B cell (primary cell): ENCODE data around the gene BECN2.

Experiments
- CTCF ChIP-seq: fragments of 200-600 bp; IDR thresholded peaks from one replicate; pipeline ENCODE4 v1.8.0; 2022; ENCODE audit warnings: antibody characterized with exemption, mild to moderate bottlenecking
- EZH2 ChIP-seq: IDR thresholded peaks from 2 replicates; pipeline ENCODE4 v1.6.1; 2012; ENCODE audit warnings: borderline replicate concordance, low read depth, mild to moderate bottlenecking, moderate library complexity, low read length; ENCODE audit not compliant: insufficient read depth, poor library complexity, severe bottlenecking

- TF ChIP-seq CTCF = no peak
- no peak for TF ChIP-seq EZH2
Observed at GRCh38 chr1:241918879-241919278, 38.7 kb upstream of the BECN2 start.
